GM21381 (cell line): ENCODE data around the gene NCAPD3.
"Not testable (repeated sequence)": the region's sequence is repeated elsewhere in the genome, so short reads cannot be mapped to it uniquely, and the experiment has no call there.

Experiments used
- ATAC-seq: cut with Tn5 transposase; IDR thresholded peaks from one replicate; pipeline ENCODE4 v1.9.1; 2021; ENCODE audit warnings: mild to moderate bottlenecking, moderate library complexity; ENCODE audit not compliant: unreplicated experiment

Gene NCAPD3

DNA sequence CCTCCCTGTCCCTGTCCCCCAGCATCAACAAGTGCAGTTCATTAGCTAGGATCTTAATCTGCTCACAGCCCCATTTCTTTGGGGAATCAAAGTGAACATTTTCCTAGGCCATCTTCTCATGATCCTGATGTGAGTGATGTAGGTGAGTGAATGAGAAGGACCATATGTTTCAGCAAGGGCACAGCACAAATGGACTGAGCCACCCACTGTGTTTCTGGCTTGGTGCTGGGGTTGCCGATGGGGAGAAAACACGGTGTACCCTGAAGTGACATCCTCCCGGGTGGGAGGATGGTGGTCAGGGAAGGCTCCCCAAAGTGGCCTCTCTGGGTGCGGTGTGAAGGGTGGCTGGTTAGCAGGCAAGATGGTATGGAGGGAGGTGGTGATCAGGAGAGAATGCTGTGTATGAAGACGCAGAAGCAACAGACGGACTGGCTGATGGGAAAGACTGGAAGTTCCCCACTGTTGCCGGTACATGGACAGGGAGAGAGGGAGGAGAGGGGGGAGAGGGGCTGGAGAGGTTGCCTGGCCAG, 82.7 kb downstream of the NCAPD3 start:
- ATAC-seq = no peak

DNA sequence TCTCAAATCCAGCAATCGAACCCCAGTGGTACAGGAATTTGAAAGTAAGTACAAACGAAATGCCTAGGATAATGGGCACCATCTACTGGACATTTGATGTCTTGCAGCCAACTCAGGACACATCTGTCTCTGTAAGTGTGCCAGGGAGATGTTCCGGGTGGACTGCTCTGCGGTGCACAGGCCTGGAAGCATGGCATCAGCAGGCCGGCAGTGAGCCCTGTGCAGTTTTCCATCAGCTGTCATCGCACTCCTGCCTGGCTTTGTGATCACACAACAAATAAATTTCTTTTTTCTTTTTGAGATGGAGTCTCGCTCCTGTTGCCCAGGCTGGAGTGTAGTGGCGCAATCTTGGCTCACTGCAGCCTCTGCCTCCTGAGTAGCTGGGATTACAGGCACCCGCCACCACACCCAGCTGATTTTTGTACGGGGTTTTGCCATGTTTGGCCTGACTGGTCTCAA, 83.9 kb downstream of the NCAPD3 start:
- ATAC-seq = peak; percentile 77

DNA sequence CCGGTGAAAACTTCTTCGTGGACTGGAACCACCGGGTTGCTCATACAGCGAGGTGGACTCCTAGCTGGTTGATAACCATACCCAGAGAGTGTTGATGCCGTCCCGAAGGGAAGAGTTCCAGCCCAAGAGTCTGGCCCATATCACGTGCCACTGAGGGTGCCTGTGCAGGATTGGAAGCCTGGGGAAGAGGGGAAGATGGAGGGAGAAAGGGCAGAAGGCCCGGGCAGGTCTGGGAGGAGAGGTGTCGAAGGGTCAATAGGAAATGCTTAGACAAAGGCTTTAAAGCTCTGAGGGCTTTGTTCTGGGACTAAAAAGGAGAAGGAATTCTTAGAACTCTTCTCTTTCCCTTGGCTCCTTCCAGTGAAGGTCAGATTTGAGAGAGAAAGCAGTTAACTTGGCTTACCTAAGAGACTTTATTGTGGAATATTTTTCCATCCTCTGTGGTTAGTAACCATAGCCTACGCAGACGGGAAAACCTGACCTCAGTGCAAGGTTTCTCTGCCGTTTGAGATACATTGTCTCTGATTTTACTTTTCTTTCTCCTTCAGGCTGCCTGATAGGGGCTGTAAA, 84.4 kb downstream of the NCAPD3 start:
- ATAC-seq = no peak

DNA sequence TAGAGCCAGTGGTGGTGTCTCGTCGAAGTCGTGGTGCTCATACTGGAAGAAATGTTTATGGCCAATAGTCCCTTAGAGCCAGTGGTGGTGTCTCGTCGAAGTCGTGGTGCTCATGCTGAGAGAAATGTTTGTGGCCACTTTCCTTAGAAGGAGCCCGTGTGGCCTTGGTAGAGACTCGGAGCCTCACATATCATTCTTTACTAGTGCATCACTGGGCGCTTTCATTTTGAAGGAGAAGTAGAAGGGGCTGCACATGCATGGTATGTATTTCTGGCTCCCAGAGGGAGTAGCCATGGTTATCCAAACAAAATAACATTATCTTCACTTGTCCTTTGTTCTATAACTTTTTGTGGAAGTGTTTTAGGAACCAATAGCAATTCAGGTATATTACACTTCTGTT, 85.4 kb downstream of the NCAPD3 start:
- no peak for ATAC-seq

DNA sequence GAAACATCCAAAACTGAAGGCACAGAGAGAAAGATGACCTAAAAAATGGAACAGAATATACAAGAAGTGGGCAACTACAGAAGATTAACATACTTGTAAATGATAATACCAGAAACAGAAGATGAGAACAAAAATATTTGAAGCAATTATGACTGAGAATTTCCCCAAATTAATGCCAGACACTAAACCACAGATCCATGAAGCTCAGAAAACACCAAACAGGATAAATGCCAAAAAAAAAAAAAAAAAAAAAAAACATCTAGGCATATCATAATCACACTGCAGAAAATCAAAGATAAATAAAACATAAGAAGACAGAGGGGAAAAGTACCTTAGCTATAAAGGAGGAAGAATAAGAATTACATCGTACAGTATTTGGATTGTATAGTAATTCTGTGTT, 89.6 kb downstream of the NCAPD3 start:
- ATAC-seq = no peak

DNA sequence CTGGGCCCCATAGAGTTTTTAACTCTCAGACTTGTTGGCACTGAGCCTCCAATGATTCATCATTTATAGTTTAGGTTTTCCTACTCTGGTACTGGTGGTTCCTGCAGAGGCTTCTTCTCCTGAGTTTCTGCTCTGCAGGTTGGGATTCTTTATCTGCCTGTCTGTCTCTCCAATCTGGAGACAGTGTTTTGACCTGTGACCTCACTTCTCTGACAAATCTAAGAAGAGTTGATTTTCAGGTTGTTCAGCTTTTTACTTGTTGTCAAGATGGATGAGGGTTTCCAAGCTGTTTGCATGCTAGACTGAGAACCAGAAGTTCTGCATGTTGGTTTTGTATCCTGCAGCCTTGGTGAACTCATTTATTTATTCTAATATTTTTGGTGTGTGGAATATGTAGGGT, 91.0 kb downstream of the NCAPD3 start:
- no peak for ATAC-seq

DNA sequence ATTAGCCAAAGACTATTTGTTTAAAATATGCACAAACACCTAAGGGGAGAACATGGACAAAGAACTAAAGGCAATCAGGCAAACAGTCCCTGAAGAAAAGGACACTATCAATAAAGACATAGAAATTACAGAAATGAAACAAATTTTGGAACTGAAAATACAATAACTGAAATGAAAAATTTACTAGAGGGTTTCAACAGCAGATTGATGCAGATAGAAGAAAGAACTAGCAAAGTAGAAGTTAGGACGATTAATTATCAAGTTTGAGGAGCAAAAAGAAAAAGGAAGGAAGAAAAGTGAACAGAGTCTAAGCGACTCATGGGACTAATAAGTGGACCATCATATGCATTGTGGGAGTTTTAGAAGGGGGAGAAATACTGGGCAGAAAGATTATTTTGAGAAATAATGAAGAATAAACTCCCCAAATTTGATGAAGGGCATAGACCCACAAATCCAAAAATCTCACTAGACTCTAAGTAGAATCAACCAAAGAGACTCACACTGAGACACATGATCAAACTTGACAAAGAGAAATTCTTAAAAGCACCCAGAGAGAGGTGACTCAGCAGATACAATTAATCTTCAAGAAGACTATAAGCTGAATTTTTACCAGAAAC, 92.0 kb downstream of the NCAPD3 start:
- no peak for ATAC-seq

DNA sequence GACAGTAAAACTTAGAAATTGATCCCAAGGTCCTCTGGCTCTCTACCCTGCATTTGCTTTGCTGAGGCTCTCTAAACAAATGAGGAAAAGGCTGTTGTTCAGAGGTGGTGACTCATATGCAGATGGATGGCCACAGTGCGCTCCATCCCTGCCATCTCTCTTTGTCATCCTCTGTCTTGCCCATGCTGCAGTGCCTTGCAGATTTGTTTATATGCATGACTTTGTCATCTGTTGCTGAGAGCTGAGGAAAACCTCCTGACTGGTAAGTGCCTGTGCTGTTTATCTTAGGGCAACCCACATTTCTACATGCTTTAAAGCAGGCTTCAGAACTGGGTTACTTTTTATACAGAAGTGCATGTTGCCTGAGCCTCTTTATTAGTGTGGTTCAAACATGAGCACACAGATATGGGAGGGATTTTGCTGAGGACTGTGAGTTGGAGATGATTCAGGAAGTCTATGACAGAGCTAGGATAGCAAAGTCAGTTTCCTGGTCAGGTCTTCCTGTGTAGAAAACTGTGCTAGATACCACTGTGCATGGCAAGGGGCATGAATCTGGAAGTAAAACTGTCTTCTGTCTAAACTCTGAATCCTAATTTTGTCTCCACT, 97.4 kb downstream of the NCAPD3 start:
- ATAC-seq = no peak

DNA sequence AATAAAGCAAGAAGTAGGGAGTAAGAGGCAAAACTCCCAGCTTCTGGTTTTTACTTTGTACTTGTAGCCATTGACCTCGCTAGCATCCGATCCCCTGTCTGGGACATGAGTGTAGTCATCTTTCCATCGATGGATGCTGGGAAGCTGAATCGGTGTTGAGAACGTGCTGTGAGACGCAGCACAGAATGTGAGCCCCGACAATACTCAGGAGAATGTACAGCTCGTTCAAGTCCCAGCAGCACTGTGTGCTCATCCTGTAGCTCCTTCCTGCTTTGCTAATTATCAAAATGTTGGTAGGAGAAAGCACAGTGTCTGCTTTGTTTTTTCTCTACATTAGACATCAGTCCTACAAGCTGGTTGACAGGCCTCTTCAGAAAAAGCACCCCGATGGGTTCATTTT, 98.3 kb downstream of the NCAPD3 start:
- ATAC-seq = no peak

DNA sequence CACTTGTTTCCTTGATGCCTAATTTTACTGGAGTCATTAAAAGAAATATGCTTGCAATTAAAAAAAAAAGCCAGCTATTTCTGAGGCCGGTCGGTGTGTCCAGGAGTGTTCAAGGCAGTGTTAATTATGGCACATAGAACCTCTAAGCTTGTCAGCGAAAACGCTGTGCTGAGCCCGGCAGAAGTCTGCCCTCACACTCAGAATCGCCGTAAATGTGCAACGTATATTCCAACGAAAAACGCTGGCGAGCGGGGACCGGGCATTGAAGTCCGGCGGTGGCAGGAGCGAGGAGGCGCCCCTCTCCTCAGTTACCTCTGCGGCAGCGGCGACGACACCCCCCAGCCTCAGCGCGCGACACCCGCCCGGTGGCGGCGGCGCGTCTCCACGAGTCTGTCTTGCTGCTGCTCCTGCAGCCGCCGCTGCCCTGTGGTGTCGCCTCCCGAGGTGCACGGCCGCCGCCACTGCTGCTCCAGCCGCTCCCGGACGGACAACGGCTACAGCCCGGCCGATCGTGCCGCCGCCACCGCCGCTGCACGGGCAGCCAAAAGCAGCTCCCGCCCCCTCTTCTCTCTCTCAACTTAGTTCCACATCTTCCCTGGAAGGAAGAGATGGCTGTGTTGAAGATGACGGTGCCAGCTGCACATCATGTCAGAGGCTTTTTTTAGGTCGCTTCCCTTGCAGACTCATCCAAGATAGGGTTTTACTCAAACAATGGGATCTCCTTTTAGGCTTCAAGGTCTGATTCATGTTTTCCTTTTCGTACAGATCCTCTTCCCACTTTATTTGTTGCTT, 98.9 kb downstream of the NCAPD3 start:
- ATAC-seq = no peak

DNA sequence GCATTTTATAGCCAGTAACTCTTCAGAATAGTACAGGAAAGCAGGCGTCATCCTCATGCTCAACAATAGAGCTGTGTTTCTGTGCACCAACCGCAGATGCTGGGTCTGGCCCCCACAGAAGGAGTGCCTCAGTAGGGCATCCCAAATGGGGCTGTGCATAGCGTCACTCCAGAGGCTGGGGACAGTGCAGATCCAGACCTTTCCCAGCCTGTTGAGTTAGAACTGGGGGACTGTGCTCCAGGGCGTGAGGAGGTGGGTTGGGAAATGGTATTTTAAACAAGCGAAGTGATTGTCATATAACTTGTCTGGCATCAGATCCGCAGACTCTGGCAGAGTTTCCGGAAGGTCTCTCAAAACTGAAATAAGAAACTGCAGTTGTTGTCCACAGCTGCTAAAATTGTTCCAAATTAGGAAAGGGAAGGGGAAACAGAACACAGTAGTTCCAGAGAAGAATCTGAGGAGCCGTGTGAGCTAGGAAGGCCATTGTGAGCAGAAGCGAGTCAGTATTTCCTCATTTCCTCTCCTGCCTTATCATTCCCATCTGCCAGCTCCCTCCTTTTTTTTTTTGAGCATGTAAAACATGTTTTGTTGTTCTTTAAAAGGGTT, 102.7 kb downstream of the NCAPD3 start:
- no peak for ATAC-seq

DNA sequence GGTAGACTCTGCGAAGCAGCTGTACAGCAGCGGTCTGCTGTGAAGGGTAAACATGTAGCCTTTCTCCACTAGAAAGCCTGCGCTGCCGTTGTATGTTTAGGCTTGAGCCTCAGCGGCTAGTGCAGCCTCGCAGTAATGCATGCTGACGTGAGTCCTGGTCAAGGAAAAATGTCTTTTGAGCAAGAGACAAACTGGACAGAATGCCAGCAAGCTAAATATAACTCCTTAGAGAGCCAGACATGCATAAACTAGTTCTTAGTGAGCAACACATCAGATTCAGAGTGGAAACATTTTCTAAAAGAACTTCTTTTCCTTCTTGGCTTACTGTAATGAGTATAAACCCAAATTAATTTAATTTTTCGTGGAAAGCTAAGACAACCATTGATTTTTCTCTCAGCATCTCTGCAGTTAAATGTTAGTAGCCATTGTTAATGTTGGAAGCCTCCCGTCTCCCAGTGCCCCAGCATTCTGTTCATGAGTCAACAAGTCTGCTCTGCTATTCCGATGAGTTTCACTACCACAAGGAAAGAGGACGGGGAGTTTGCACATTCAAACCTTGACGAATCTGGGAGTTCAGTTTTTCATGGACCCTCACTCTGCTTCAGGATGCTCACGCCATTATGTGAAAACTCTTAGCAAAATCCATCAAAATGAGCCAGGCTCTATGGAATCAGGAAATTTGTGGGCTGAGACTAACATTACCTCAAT, 103.5 kb downstream of the NCAPD3 start:
- no peak for ATAC-seq

DNA sequence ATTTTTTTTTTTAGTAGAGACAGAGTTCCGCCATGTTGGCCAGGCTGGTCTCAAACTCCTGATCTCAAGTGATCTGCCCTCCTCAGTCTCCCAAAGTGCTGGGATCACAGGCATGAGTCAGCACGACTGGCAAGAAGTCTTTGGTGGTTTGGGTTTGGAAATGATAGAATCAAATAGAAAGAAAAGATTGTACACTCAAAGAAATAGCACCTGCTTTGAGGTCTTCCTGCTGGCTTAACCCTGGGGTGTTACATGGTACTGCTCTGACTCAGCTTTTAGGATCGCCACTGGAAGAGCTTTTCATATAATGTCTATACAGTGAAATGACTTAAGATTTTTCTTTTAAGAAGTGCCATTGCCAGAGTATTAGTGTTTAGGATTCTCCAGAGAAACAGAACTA, 104.7 kb downstream of the NCAPD3 start:
- ATAC-seq = no peak

DNA sequence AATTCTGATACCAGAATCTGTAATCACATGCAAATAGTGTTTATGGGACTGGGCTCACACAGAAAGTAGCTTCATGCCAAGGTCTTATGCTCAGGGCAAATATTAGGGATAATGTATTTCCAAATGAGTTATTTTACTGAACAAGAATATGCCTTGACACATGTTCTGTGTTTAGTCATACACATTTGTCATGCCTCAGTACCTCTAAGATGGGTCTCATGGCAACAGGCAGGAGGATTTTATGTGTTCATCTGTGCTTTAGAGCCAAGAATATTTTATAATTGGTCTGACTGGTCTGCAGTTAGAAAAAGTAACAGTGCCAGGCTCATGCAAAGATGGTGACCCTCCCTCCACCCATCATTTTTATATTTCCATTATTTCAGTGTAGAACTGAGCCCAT, 105.8 kb downstream of the NCAPD3 start:
- no peak for ATAC-seq

DNA sequence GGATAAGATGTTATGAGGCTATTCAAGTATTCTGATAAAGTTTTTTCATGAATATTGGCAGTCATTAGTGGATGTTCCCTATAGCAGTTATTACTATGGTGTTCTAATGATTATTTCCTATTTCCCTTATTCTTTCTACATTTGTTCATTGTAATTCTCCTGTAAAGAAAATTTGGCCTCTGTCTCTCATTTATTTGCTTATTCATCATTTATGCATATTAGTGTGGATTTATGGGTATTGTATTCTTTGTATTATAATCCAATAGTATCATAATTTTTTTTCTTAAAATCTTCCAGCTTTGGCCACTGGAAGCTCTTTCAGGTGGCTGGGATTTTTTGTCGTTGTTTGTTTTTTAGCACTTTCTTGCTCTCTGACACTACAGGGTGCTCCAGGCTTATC, 107.6 kb downstream of the NCAPD3 start:
- no peak for ATAC-seq

DNA sequence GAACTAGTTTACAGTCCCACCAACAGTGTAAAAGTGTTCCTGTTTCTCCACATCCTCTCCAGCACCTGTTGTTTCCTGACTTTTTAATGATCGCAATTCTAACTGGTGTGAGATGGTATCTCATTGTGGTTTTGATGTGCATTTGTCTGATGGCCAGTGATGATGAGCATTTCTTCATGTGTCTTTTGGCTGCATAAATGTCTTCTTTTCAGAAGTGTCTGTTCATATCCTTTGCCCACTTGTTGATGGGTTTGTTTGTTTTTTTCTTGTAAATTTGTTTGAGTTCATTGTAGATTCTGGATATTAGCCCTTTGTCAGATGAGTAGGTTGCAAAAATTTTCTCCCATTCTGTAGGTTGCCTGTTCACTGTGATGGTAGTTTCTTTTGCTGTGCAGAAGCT, 110.0 kb downstream of the NCAPD3 start:
- not testable (repeated sequence) for ATAC-seq

DNA sequence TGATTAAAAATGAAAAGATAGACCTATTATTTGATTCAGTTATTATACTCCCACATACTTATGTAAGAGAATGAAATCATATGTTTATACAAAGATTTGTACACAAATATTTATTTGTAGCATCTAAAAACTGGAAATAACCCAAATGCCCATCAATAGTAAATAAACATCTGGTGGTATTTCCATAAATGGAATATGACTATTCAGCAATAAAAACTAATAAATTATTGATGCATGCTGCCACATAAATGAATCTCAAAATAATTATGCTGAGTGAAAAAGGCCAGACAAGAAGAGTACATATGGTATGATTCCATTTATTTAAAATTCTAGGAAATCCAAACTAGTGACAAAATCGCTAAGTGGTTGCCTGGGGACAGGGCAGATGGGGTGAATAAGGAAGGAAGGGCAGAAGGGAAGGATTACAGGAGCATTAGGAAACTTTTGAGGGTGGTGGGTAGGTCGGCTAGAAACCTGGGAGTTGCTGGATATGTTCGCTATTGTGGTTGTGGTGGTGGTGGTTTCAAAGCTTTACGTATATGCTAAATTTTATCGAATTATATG, 113.4 kb downstream of the NCAPD3 start:
- ATAC-seq = no peak
